ENCODE data around the gene C14orf132.
"Not testable (repeated sequence)": the region's sequence is repeated elsewhere in the genome, so short reads cannot be mapped to it uniquely, and the experiment has no call there.

The C14orf132 gene

GRCh38 chr14:96060186-96060933 lies 21.2 kb downstream of the C14orf132 start:
- DNase-seq: no peak

GRCh38 chr14:96062010-96062409 lies 22.8 kb downstream of the C14orf132 start:
- no peak for DNase-seq

- DNase-seq: no peak
Observed at GRCh38 chr14:96062506-96062905, 23.3 kb downstream of the C14orf132 start.

GRCh38 chr14:96064866-96065265 lies 25.7 kb downstream of the C14orf132 start:
- DNase-seq: no peak

GRCh38 chr14:96065661-96066459 lies 26.7 kb downstream of the C14orf132 start:
- no peak for DNase-seq

GRCh38 chr14:96066976-96067375 lies 27.8 kb downstream of the C14orf132 start:
- no peak for DNase-seq

- no peak for DNase-seq
Observed at GRCh38 chr14:96067985-96068930, 29.1 kb downstream of the C14orf132 start.

GRCh38 chr14:96069421-96069820 lies 30.3 kb downstream of the C14orf132 start:
- no peak for DNase-seq

- DNase-seq: no peak
Observed at GRCh38 chr14:96071561-96071960, 32.4 kb downstream of the C14orf132 start.

GRCh38 chr14:96072076-96072475 lies 32.9 kb downstream of the C14orf132 start:
- no peak for DNase-seq

GRCh38 chr14:96072746-96073145 lies 33.6 kb downstream of the C14orf132 start:
- DNase-seq: no peak

GRCh38 chr14:96073260-96074039 lies 34.3 kb downstream of the C14orf132 start:
- DNase-seq: not testable (repeated sequence)

GRCh38 chr14:96077983-96078624 lies 38.9 kb downstream of the C14orf132 start:
- DNase-seq: no peak

- no peak for DNase-seq
Observed at GRCh38 chr14:96078625-96079016, 39.5 kb downstream of the C14orf132 start.

GRCh38 chr14:96079066-96079465 lies 39.9 kb downstream of the C14orf132 start:
- no peak for DNase-seq

- DNase-seq: no peak
Observed at GRCh38 chr14:96080571-96080970, 41.4 kb downstream of the C14orf132 start.

GRCh38 chr14:96081224-96081623 lies 42.1 kb downstream of the C14orf132 start:
- DNase-seq: no peak

- DNase-seq: no peak
Observed at GRCh38 chr14:96081767-96082400, 42.7 kb downstream of the C14orf132 start.

GRCh38 chr14:96082420-96083300 lies 43.5 kb downstream of the C14orf132 start:
- DNase-seq: no peak

GRCh38 chr14:96083667-96084320 lies 44.6 kb downstream of the C14orf132 start:
- no peak for DNase-seq

Measured in right hindlimb (tissue), 1 donor.